HCEC 1CT (cell line): ENCODE measurements around the gene PCP4L1.
"Not testable (repeated sequence)": the region's sequence is repeated elsewhere in the genome, so short reads cannot be mapped to it uniquely, and the experiment has no call there.

Source experiments
- DNase-seq: peaks from one replicate; pipeline ENCODE4 v3.0.0-alpha.2; 2017

The PCP4L1 gene

GRCh38 chr1:161274874-161275273, 16.3 kb downstream of the PCP4L1 start:
- no peak for DNase-seq

- DNase-seq: no peak
These were observed 24.4 kb downstream of the PCP4L1 start for GRCh38 chr1:161282991-161283390.

- DNase-seq: no peak
These were observed 26.6 kb downstream of the PCP4L1 start for GRCh38 chr1:161285113-161285512.

- no peak for DNase-seq
These were observed 27.0 kb downstream of the PCP4L1 start for GRCh38 chr1:161285521-161285920.

GRCh38 chr1:161287482-161288054, 29.0 kb downstream of the PCP4L1 start:
- no peak for DNase-seq

GRCh38 chr1:161290779-161291178, 32.2 kb downstream of the PCP4L1 start:
- no peak for DNase-seq

- DNase-seq: no peak
These were observed 38.9 kb downstream of the PCP4L1 start for GRCh38 chr1:161297415-161297814.

GRCh38 chr1:161298116-161298515, 39.6 kb downstream of the PCP4L1 start:
- no peak for DNase-seq

GRCh38 chr1:161299347-161299746, 40.8 kb downstream of the PCP4L1 start:
- DNase-seq: no peak

- DNase-seq: no peak
These were observed 41.9 kb downstream of the PCP4L1 start for GRCh38 chr1:161300478-161300877.

GRCh38 chr1:161304927-161305866, 46.7 kb downstream of the PCP4L1 start:
- DNase-seq: no peak

- no peak for DNase-seq
These were observed 47.4 kb downstream of the PCP4L1 start for GRCh38 chr1:161305867-161306519.

GRCh38 chr1:161307230-161307768, 48.8 kb downstream of the PCP4L1 start:
- peak; percentile 54 for DNase-seq

- no peak for DNase-seq
These were observed 49.5 kb downstream of the PCP4L1 start for GRCh38 chr1:161307892-161308638.

GRCh38 chr1:161309868-161310267, 51.3 kb downstream of the PCP4L1 start, which contains the start of gene MPZ:
TSS of gene MPZ (minus strand) at chr1:161309968. CDS start at chr1:161309905, 63 bp downstream.
- no peak for DNase-seq

- DNase-seq: no peak
These were observed 53.1 kb downstream of the PCP4L1 start for GRCh38 chr1:161311595-161312181.

GRCh38 chr1:161313554-161314200, 55.1 kb downstream of the PCP4L1 start:
- DNase-seq: no peak

- DNase-seq: peak; percentile 80
These were observed 55.8 kb downstream of the PCP4L1 start, which contains the start of gene SDHC for GRCh38 chr1:161314201-161314981. TSS of gene SDHC (plus strand) at chr1:161314381. CDS start at chr1:161314406, 25 bp downstream.

- not testable (repeated sequence) for DNase-seq
These were observed 57.5 kb downstream of the PCP4L1 start for GRCh38 chr1:161315841-161316674.

- DNase-seq: no peak
These were observed 65.5 kb downstream of the PCP4L1 start for GRCh38 chr1:161324020-161324419.
